SH-SY5Y (cell line): ENCODE data around the gene EHMT1.

ENCODE experiments used
- GATA2 ChIP-seq: IDR thresholded peaks from 2 replicates; pipeline ENCODE4 v1.6.1; 2011; ENCODE audit warnings: mild to moderate bottlenecking, low read depth, low read length
- GATA3 ChIP-seq: IDR thresholded peaks from 2 replicates; pipeline ENCODE4 v1.6.1; 2011; ENCODE audit warnings: low read depth, mild to moderate bottlenecking, low read length, moderate library complexity

- TF ChIP-seq GATA2 (no peak), GATA3 (no peak)
Observed at GRCh38 chr9:137876781-137877386, 258.1 kb downstream of the EHMT1 start.
